ENCODE results near the gene ZBTB3. TPM values are rescaled to one million over a fixed set of nuclear protein-coding genes. Genes with fewer than 3 reads are reported as not detected.

ZBTB3 gene
- total RNA-seq, 2 donors from 2014 or later: 6.5 to 8.1 TPM

DNA sequence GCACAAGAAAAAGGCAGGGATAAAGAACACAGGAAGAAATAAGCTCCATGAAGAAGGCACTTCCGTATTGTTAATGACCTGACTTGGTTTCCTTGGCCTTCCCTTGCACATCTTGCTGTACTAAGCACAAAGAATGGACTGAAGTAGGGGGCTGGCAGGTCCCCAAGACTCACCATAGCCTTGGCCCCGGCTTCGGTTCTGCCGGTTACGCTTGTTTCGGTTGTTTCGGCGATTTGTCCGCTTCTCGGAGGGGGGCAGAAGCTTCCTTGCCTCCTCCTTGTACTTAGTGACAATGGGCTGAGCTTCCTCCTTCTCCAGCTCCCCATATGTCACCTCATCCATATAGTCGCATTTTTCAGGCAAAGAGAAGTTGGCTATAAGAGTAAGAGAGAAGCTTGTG lies 37.1 kb downstream of the ZBTB3 start:
- ATAC-seq (no peak), DNase-seq (ENCODE audit: low spot score) (no peak)
- Mint-ChIP-seq H3K36me3 (peaks cover 57% of the 10 kb centered on the region), H3K9me3 (no peaks in the 10 kb centered on the region), H3K4me3 (no peak overlapping the region), H3K4me1 (ENCODE audit: low read depth in 2 of 2) (peaks cover 32 to 46% of the 10 kb centered on the region in 2 donors), H3K27me3 (no peaks in the 10 kb centered on the region), H3K27ac (peak overlapping the region; percentile 6 to 44)

DNA sequence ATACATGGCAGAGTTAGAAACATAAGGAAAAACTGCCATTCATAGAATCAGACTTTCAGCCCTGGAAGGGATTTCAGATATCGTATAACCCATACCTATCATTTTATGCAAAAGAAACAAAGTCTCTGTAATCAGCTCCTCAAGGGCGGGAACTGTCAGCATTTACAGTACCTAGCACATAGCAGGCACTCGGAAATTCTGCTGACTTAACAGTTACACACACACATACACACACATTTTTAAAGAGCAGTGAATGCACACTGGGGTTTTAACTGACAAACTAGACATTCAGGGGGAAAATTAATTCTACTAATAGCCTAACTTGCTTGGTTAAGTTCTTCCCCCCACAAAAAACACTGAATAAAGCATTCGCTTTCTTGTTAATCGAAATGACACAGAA lies 37.8 kb downstream of the ZBTB3 start:
- Mint-ChIP-seq H3K9me3 (no peaks in the 10 kb centered on the region), H3K36me3 (peaks cover 51% of the 10 kb centered on the region), H3K4me1 (ENCODE audit: low read depth in 2 of 2) (peaks cover 30 to 43% of the 10 kb centered on the region in 2 donors), H3K27ac (peak overlapping the region; percentile 23 to 92), H3K27me3 (no peaks in the 10 kb centered on the region), H3K4me3 (no peak overlapping the region)
- ATAC-seq (no peak), DNase-seq (ENCODE audit: low spot score) (no peak)

DNA sequence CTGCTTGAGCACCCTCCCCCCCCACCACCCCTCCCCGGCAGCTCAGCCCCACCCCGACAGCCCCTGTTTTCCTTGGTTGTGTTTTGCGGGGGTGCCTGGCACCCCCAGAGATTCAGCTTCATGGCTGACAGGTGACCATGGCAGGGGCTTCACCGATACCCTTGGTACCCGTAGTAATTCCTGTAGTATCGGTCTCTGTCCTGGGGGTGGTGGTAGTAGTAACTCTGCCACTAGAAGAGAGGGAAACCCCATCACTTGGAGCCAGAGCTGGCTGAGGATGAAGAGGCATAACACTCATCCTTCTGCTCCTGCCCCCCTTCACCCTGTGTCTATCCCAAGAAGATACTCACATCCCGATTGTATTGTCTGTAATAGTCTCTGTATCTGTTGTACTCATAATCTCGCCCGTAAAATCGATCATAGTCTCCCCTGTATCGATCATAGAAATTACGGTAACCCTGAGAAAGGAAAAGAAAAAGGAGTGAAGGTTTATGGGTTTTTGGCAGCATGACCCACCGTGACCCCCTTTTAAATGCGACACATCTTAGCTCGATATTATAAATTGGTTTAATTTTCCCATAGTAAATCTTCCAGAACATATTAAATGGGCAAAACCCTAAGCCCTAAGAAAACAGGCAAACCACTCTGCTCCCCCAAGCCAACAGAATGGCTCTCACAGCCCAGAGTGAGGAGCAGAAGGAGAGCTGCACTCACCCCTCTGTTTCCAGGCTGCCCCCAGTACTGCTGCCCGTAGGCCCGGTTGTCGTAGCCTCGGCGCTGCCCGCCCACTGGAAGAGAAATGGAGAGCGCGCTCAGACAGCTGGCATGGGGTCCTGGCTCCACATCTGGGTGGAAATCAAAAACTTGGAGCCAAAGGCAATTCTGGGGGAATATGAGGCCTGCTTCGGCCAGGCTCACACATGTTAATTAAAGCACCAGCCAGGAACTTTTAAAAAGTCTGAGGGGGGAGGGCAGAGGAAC lies 38.5 kb downstream of the ZBTB3 start:
- no peaks in the 10 kb centered on the region for H3K27me3 Mint-ChIP-seq
- ATAC-seq: no peak
- H3K4me1 Mint-ChIP-seq (ENCODE audit: low read depth in 2 of 2): peaks cover 31 to 38% of the 10 kb centered on the region in 2 donors
- no peak overlapping the region for H3K4me3 Mint-ChIP-seq
- no peaks in the 10 kb centered on the region for H3K9me3 Mint-ChIP-seq
- peak overlapping the region; percentile 23 to 92 for H3K27ac Mint-ChIP-seq
- H3K36me3 Mint-ChIP-seq: peaks cover 46% of the 10 kb centered on the region
- no peak for DNase-seq (ENCODE audit: low spot score)

DNA sequence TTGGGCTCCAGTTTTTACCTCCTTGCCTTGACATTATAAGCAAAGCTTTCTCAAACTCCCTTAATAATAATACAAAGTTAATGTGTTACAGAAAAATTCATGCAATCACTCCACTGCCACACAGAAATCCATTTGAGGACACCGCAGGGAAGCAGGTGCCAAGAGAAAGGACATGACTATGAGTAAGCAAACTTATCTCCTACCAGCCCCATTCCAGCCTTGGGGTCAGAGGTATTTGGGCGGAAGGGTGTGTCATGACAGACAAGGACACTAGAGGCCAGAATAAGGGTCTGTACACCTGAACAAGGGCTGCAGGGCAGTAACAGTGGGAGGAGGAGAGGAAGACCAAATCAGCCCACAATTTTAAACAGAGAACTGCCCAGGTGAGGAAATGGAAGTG lies 40.6 kb downstream of the ZBTB3 start:
- DNase-seq (ENCODE audit: low spot score): no peak
- Mint-ChIP-seq H3K36me3 (peaks cover 34% of the 10 kb centered on the region), H3K4me1 (ENCODE audit: low read depth in 2 of 2) (peaks cover 42 to 48% of the 10 kb centered on the region in 2 donors), H3K9me3 (no peaks in the 10 kb centered on the region), H3K27ac (peak overlapping the region; percentile 75 to 92), H3K4me3 (peak overlapping the region; percentile 32), H3K27me3 (no peaks in the 10 kb centered on the region)
- ATAC-seq: no peak

DNA sequence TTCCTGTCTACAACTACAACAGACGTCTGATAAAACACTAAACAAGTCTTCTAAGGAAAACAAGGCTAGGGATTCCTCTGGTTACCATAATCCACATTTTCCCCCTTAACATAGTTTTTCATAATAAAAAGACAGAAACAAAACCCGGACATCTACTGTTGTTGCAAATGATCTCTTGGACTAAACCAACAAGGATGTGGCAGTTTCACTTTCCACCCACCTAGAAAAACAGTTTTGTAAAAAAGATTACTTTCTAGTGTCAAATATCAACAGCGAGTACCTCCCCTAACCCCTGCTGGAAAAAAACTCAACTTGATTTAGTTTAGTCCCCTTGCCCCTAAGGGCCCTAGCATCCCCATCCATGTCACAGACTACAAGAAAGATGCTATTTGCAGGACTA lies 41.1 kb downstream of the ZBTB3 start:
- ATAC-seq (no peak), DNase-seq (ENCODE audit: low spot score) (no peak)
- Mint-ChIP-seq H3K4me3 (peak overlapping the region; percentile 32), H3K27ac (peak overlapping the region; percentile 75 to 92), H3K4me1 (ENCODE audit: low read depth in 2 of 2) (peaks cover 44 to 45% of the 10 kb centered on the region in 2 donors), H3K27me3 (no peaks in the 10 kb centered on the region), H3K9me3 (no peaks in the 10 kb centered on the region), H3K36me3 (peaks cover 31% of the 10 kb centered on the region)

DNA sequence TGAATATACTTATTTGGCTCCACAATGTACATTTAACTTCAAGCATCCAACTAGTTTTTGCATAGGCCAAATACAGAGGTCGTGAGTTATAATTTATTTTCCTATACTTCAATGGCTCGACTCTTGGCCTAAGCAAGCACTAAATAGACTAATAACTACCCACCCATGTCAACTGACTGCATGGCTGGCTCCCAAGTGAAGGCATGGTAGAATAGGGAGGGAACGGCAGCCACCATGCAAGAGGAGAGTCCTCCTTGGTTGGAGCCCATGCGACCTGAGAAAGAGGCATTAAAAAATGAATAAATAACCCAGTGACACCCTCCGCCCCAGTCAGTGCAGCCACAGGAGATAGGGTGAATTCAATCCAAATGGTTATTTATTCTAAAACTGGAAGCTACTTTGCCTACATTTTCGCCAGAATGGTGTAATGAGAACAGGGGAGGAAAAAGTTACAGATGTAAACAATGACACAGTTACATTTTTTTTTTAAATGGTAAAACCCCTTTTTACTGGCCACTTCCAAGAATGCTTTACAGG lies 41.6 kb downstream of the ZBTB3 start:
- peaks cover 28% of the 10 kb centered on the region for H3K36me3 Mint-ChIP-seq

DNA sequence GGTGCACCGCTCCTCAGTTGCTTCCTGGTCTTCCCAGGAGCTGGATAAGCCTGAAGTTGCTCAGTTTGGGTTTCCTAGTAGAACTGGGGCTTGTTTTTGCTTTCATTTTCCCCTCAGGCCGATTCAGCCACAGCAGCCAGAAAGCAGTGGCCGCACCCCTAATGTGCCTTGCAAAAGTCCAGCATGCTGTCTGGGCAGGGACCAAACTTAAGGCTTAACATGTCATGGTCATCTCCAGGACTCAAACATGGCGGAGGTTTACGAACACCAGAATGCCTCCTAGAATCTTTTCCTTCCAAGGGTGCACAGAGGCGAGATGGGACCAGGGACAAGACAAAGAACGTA lies 44.0 kb downstream of the ZBTB3 start:
- peaks cover 58 to 62% of the 10 kb centered on the region in 2 donors for H3K4me1 Mint-ChIP-seq (ENCODE audit: low read depth in 2 of 2)
- no peaks in the 10 kb centered on the region for H3K9me3 Mint-ChIP-seq
- peak overlapping the region; percentile 93 for H3K4me3 Mint-ChIP-seq
- DNase-seq (ENCODE audit: low spot score) (no peak), ATAC-seq (peak in 1 of 2 donors; percentile 5)
- H3K36me3 Mint-ChIP-seq: peaks cover 16% of the 10 kb centered on the region
- no peaks in the 10 kb centered on the region for H3K27me3 Mint-ChIP-seq
- H3K27ac Mint-ChIP-seq: peak overlapping the region; percentile 91 to 99

More for the DNA sequence above, 41.6 kb downstream of the ZBTB3 start:
- ATAC-seq (no peak), DNase-seq (ENCODE audit: low spot score) (no peak)
- H3K4me3 Mint-ChIP-seq: peak overlapping the region; percentile 32
- H3K27me3 Mint-ChIP-seq: no peaks in the 10 kb centered on the region
- peak overlapping the region; percentile 75 to 92 for H3K27ac Mint-ChIP-seq
- no peaks in the 10 kb centered on the region for H3K9me3 Mint-ChIP-seq
- peaks cover 43 to 45% of the 10 kb centered on the region in 2 donors for H3K4me1 Mint-ChIP-seq (ENCODE audit: low read depth in 2 of 2)

DNA sequence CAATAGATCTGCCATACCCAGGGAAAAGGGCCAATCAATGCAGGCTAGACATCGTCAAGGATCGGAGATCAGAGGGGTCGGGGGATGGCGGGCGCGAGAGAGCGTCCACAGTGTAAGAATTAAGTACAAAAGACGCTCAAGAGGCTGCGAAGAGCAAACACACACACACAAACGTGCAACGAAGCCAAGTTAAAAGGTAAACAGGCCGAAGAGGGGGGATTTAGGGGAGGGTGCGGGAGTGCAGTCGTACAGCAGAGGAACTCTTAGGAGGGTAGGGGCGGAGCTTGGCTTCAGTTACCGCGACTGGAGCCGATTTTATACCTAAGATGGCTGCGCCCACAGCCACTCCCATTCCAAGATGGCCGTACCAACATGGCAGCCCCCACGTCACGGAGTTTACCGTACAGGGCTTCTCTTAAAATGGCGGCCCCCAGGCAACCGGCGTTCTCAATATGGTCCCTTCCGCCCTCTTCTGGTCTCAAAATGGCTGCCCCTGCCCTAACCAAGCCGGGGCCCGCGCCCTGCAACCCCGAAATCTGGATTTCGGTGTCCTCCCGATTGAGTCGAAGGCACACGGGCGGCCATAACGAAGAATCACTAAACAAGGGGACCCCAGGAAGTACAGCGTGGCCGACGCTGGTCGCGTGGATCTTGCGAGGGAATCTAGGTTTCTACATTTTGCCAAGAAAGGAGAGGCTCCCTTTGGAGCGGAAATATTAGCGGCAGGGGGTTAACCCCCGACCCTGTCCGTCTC lies 44.5 kb downstream of the ZBTB3 start:
- DNase-seq (ENCODE audit: low spot score) (peak; percentile 97), ATAC-seq (peak; percentile 89 to 90)
- Mint-ChIP-seq H3K9me3 (no peaks in the 10 kb centered on the region), H3K4me1 (ENCODE audit: low read depth in 2 of 2) (peaks cover 55 to 62% of the 10 kb centered on the region in 2 donors), H3K27ac (peak overlapping the region; percentile 91 to 99), H3K36me3 (peaks cover 15% of the 10 kb centered on the region), H3K4me3 (peak overlapping the region; percentile 93), H3K27me3 (no peaks in the 10 kb centered on the region)

DNA sequence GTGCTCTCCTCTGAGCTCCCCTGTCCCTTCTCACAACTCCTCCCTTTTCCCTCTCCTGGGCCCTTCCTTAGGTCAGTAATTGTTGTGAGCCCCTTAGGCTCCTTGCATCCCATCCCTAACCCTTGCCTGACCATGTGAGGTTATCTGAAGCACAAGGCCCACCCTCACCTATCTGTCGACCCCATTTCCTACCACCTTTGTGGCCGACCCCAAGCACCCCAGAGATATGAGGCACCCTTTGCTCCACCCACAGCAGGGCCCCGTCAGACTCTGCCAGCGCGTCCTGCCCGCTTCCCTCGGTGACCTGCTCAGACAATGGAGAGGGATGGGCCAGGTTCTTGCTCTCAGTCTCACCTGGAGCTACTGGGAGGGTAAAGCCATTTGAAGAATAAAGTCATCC lies 45.2 kb downstream of the ZBTB3 start:
- DNase-seq (ENCODE audit: low spot score) (no peak), ATAC-seq (no peak)
- peak overlapping the region; percentile 91 to 99 for H3K27ac Mint-ChIP-seq
- H3K27me3 Mint-ChIP-seq: no peaks in the 10 kb centered on the region
- H3K36me3 Mint-ChIP-seq: peaks cover 10% of the 10 kb centered on the region
- peak overlapping the region; percentile 93 for H3K4me3 Mint-ChIP-seq
- no peaks in the 10 kb centered on the region for H3K9me3 Mint-ChIP-seq
- H3K4me1 Mint-ChIP-seq (ENCODE audit: low read depth in 2 of 2): peaks cover 51 to 58% of the 10 kb centered on the region in 2 donors

DNA sequence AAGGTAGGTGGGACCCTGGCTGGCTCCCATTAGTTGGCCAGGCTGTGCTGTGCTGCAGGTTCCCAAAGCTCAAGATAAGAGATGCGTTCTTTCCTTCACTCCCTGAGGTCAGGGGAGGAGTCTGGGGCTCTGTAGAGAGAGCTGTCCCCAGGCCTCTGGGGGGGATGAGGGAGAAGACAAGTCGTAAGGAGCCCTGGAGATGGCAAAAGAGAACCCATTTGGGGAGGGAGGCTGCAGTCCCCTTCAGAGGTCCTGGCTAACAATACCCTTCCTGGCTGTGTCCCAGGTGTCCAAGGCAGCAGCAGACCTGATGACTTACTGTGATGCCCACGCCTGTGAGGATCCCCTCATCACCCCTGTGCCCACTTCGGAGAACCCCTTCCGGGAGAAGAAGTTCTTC lies 45.6 kb downstream of the ZBTB3 start:
- peaks cover 10% of the 10 kb centered on the region for H3K36me3 Mint-ChIP-seq
- no peaks in the 10 kb centered on the region for H3K9me3 Mint-ChIP-seq
- H3K4me1 Mint-ChIP-seq (ENCODE audit: low read depth in 2 of 2): peaks cover 49 to 55% of the 10 kb centered on the region in 2 donors
- DNase-seq (ENCODE audit: low spot score) (no peak), ATAC-seq (no peak)
- peak overlapping the region; percentile 93 for H3K4me3 Mint-ChIP-seq
- no peaks in the 10 kb centered on the region for H3K27me3 Mint-ChIP-seq
- peak overlapping the region; percentile 91 to 99 for H3K27ac Mint-ChIP-seq

DNA sequence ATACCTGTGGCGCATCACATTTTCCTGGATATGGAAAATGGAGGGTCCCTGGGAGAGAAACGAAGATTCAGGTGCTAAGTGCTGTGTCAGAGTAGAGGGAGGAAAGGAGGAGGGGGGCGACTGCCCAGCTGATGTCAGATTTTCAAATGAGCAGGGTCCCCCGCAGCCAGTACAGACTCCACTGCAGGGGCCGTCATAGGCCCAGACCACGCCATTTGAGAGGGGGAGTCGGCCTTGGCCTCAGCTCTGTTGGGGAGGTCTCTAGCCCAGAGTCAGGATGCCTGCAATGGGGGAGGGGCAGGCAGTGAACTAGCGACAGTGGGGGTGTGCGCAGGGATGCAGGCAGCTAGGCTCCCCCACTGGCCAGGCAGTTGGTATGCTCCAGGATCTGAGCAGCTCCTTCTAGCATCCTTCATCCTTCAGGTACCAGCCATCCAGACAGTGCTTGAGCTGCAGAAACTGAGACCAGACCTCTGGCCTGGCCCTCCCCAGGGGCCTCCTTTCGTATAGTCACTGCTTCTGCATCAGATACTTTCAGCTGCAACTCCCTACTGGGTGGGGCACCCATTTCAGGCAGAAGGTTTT lies 46.6 kb downstream of the ZBTB3 start, which contains the start of the genes BSCL2 and GNG3:
BSCL2 (minus strand) TSS at position 148 of the 585 bp plus-strand sequence. CDS start 229 bp downstream, outside the sequence.
GNG3 (plus strand) TSS at position 400 of the 585 bp plus-strand sequence. CDS start 620 bp downstream, outside the sequence.
- H3K27ac Mint-ChIP-seq: peak within 1 kb of the TSS; percentile 91 to 99
- no peaks in the 10 kb centered on the region for H3K9me3 Mint-ChIP-seq
- H3K36me3 Mint-ChIP-seq: peaks cover 5% of the 10 kb centered on the region
- ATAC-seq (no peak), DNase-seq (ENCODE audit: low spot score) (no peak)
- no peaks in the 10 kb centered on the region for H3K27me3 Mint-ChIP-seq
- H3K4me3 Mint-ChIP-seq: peak within 1 kb of the TSS; percentile 93
- H3K4me1 Mint-ChIP-seq (ENCODE audit: low read depth in 2 of 2): peaks cover 44 to 49% of the 10 kb centered on the region in 2 donors

DNA sequence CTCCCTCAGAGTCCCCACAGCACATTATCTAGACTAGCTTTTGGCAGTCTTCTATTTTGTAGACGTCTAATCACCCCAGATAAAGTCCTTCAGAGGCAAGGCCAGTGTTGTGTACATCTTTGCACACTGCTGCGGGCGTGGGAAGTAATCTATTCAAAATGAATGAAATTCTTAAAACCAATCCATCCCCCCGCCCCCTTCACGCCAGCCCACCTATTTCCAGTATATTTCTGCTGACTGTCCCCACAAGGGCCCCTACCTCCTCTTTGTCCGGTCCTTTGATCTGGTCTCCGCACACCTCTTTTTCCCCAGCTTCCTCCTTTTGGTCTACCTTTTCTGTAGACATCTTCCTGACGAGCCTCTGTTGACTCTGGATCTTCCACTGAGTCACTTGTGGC lies 47.1 kb downstream of the ZBTB3 start:
- peaks cover 7% of the 10 kb centered on the region for H3K36me3 Mint-ChIP-seq
- peaks cover 42 to 51% of the 10 kb centered on the region in 2 donors for H3K4me1 Mint-ChIP-seq (ENCODE audit: low read depth in 2 of 2)
- H3K27ac Mint-ChIP-seq: peak overlapping the region; percentile 77 to 90
- no peaks in the 10 kb centered on the region for H3K9me3 Mint-ChIP-seq
- ATAC-seq (no peak), DNase-seq (ENCODE audit: low spot score) (no peak)
- H3K27me3 Mint-ChIP-seq: no peaks in the 10 kb centered on the region
- H3K4me3 Mint-ChIP-seq: peak overlapping the region; percentile 91

Data from natural killer cell treated with Interleukin-12 subunit alpha and Interleukin-12 subunit beta and Interleukin-15 and Interleukin-18, amount 100 ng/mL, for 72 hours (primary cell).